Neural cell (in vitro differentiated cells): ENCODE data around the gene LACTBL1. TPM values are rescaled to one million over a fixed set of nuclear protein-coding genes. Genes with fewer than 3 reads are reported as not detected.

Experiments used
- H2AFZ ChIP-seq: fragments of 200-600, 300-800 bp; sonication (generic), shearing (Covaris generic); 2 replicates; pipeline ENCODE4 v1.6.0; 2014; ENCODE audit warnings: low read depth, mild to moderate bottlenecking, antibody characterized with exemption, low read length, moderate library complexity
- H3F3A ChIP-seq: fragments of 200-600 bp; shearing (Covaris generic); 2 replicates; pipeline ENCODE4 v1.6.1; 2016; ENCODE audit warnings: mild to moderate bottlenecking, moderate library complexity, mixed read lengths, antibody characterized with exemption, low read length; ENCODE audit not compliant: insufficient read depth, poor library complexity, severe bottlenecking
- H3K27ac ChIP-seq: fragments of 200-600, 300-800 bp; sonication (generic), shearing (Covaris generic); 2 replicates; pipeline ENCODE4 v1.5.1; 2014; ENCODE audit warnings: mild to moderate bottlenecking, low read length, moderate library complexity
- H3K27me3 ChIP-seq: fragments of 300-800, 200-600 bp; sonication (generic), shearing (Covaris generic); 2 replicates; pipeline ENCODE4 v1.6.0; 2014; ENCODE audit warnings: mild to moderate bottlenecking, low read depth, low read length, moderate library complexity; ENCODE audit not compliant: insufficient read depth
- H3K36me3 ChIP-seq: fragments of 300-800, 200-600 bp; sonication (generic), shearing (Covaris generic); 2 replicates; pipeline ENCODE4 v1.5.1; 2014; ENCODE audit warnings: mild to moderate bottlenecking, antibody characterized with exemption, low read length, moderate library complexity; ENCODE audit not compliant: insufficient read depth
- H3K4me2 ChIP-seq: fragments of 300-800, 200-600 bp; sonication (generic), shearing (Covaris generic); 2 replicates; pipeline ENCODE4 v1.6.0; 2014; ENCODE audit warnings: mild to moderate bottlenecking, low read length
- H3K4me3 ChIP-seq: fragments of 300-800, 200-600 bp; sonication (generic), shearing (Covaris generic); 2 replicates; pipeline ENCODE4 v1.5.1; 2014; ENCODE audit warnings: mild to moderate bottlenecking, low read length, moderate library complexity
- H3K79me2 ChIP-seq: fragments of 200-600 bp; shearing (Covaris generic); replicated peaks from 2 replicates; pipeline ENCODE4 v1.6.0; 2014; ENCODE audit warnings: mild to moderate bottlenecking, low read length, moderate library complexity; ENCODE audit not compliant: insufficient read depth
- H3K9ac ChIP-seq: fragments of 300-800, 200-600 bp; sonication (generic), shearing (Covaris generic); 2 replicates; pipeline ENCODE4 v1.6.1; 2016; ENCODE audit warnings: mild to moderate bottlenecking, low read length, mixed read lengths
- H3K9me2 ChIP-seq: fragments of 200-600 bp; shearing (Covaris generic); 2 replicates; pipeline ENCODE4 v1.6.1; 2016; ENCODE audit warnings: mild to moderate bottlenecking, low read length, mixed read lengths; ENCODE audit not compliant: insufficient read depth
- H3K9me3 ChIP-seq: fragments of 200-600, 300-800 bp; sonication (generic), shearing (Covaris generic); 2 replicates; pipeline ENCODE4 v1.6.1; 2016; ENCODE audit warnings: mild to moderate bottlenecking, mixed run types, low read length, moderate library complexity, mixed read lengths
- H4K20me1 ChIP-seq: fragments of 200-600 bp; shearing (Covaris generic); 2 replicates; pipeline ENCODE4 v1.6.1; 2016; ENCODE audit warnings: mild to moderate bottlenecking, mixed run types; ENCODE audit not compliant: insufficient read depth
- CTCF ChIP-seq: fragments of 450-650 bp; IDR thresholded peaks from 2 replicates; pipeline ENCODE4 v1.5.1; 2014; ENCODE audit warnings: antibody characterized with exemption, mild to moderate bottlenecking, moderate library complexity; ENCODE audit not compliant: poor library complexity, severe bottlenecking
- EP300 ChIP-seq: fragments of 450-650 bp; conservative IDR thresholded peaks from 2 replicates; pipeline ENCODE4 v1.6.1; 2014; ENCODE audit warnings: antibody characterized with exemption, mild to moderate bottlenecking, moderate library complexity; ENCODE audit not compliant: poor library complexity, severe bottlenecking
- EZH2 ChIP-seq: fragments of 200-600, 300-800 bp; shearing (Covaris generic), sonication (generic); IDR thresholded peaks from 2 replicates; pipeline ENCODE4 v1.6.1; 2014; ENCODE audit warnings: antibody characterized with exemption, low read length, borderline replicate concordance, mild to moderate bottlenecking; ENCODE audit not compliant: insufficient read depth, poor library complexity, severe bottlenecking
- MXI1 ChIP-seq: fragments of 450-650 bp; conservative IDR thresholded peaks from 2 replicates; pipeline ENCODE4 v1.6.1; 2014; ENCODE audit warnings: antibody characterized with exemption, mild to moderate bottlenecking; ENCODE audit not compliant: poor library complexity, severe bottlenecking
- POLR2AphosphoS5 ChIP-seq: IDR thresholded peaks from 2 replicates; pipeline ENCODE4 v1.6.1; 2012
- RAD21 ChIP-seq: fragments of 450-650 bp; conservative IDR thresholded peaks from 2 replicates; pipeline ENCODE4 v1.6.1; 2014; ENCODE audit warnings: antibody characterized with exemption, mild to moderate bottlenecking, moderate library complexity
- REST ChIP-seq: IDR thresholded peaks from 2 replicates; pipeline ENCODE4 v1.6.1; 2012; ENCODE audit warnings: borderline replicate concordance
- SMC3 ChIP-seq: fragments of 450-650 bp; conservative IDR thresholded peaks from 2 replicates; pipeline ENCODE4 v1.6.1; 2014; ENCODE audit warnings: antibody characterized with exemption, mild to moderate bottlenecking, moderate library complexity; ENCODE audit not compliant: poor library complexity
- TAF1 ChIP-seq: IDR thresholded peaks from 2 replicates; pipeline ENCODE4 v1.6.1; 2012; ENCODE audit warnings: low read depth
- polyA plus RNA-seq: library from polyadenylated mRNA; depleted of rRNA; stranded (reverse); fragments of >200 nt; gene quantifications from 2 replicates; pipeline ENCODE4 v1.2.3, GENCODE V29; 2014

Gene LACTBL1
- polyA plus RNA-seq, 1 donor from 2014 or later, result not detected

GRCh38 chr1:22971161-22971560, 1.5 kb downstream of the LACTBL1 start:
- no peaks in the 10 kb centered on the region for H3K36me3 ChIP-seq
- H3K27me3 ChIP-seq, result no peaks in the 10 kb centered on the region
- no peaks in the 10 kb centered on the region for H4K20me1 ChIP-seq
- no peak overlapping the region for H3K4me2 ChIP-seq
- no peak overlapping the region for H2AFZ ChIP-seq
- no peak overlapping the region for H3K9ac ChIP-seq
- H3K9me3 ChIP-seq, result peaks cover 6% of the 10 kb centered on the region
- H3K9me2 ChIP-seq, result no peaks in the 10 kb centered on the region
- no peak overlapping the region for H3K27ac ChIP-seq
- no peaks in the 10 kb centered on the region for H3K79me2 ChIP-seq
- TF ChIP-seq EZH2 (no peak), REST (no peak), CTCF (no peak), TAF1 (no peak), SMC3 (no peak), MXI1 (no peak), POLR2AphosphoS5 (no peak), EP300 (no peak), RAD21 (no peak)
- H3K4me3 ChIP-seq, result no peak overlapping the region
- H3F3A ChIP-seq, result no peaks in the 10 kb centered on the region

GRCh38 chr1:22970096-22970495, 2.6 kb downstream of the LACTBL1 start:
- Histone ChIP-seq H3K4me3 (no peak overlapping the region), H2AFZ (no peak overlapping the region), H3F3A (no peaks in the 10 kb centered on the region), H3K36me3 (no peaks in the 10 kb centered on the region), H4K20me1 (no peaks in the 10 kb centered on the region), H3K9ac (no peak overlapping the region), H3K9me2 (no peaks in the 10 kb centered on the region), H3K27me3 (no peaks in the 10 kb centered on the region), H3K79me2 (no peaks in the 10 kb centered on the region), H3K4me2 (no peak overlapping the region), H3K9me3 (peaks cover 9% of the 10 kb centered on the region), H3K27ac (no peak overlapping the region)
- TF ChIP-seq SMC3, result no peak
- TF ChIP-seq RAD21, result no peak
- TF ChIP-seq TAF1, result no peak
- TF ChIP-seq EP300, result no peak
- TF ChIP-seq POLR2AphosphoS5, result no peak

- no peaks in the 10 kb centered on the region for H4K20me1 ChIP-seq
- TF ChIP-seq TAF1, result no peak
- TF ChIP-seq EP300, result no peak
- TF ChIP-seq MXI1, result no peak
- no peak for TF ChIP-seq RAD21
- no peak overlapping the region for H3K4me2 ChIP-seq
Measured at GRCh38 chr1:22969304-22969709, 3.4 kb downstream of the LACTBL1 start.

More at GRCh38 chr1:22969304-22969709, 3.4 kb downstream of the LACTBL1 start:
- Histone ChIP-seq H3K9ac (no peak overlapping the region), H3K27ac (no peak overlapping the region), H3K9me3 (peaks cover 9% of the 10 kb centered on the region), H2AFZ (no peak overlapping the region), H3K4me3 (no peak overlapping the region), H3K27me3 (no peaks in the 10 kb centered on the region), H3K36me3 (no peaks in the 10 kb centered on the region), H3F3A (no peaks in the 10 kb centered on the region), H3K79me2 (no peaks in the 10 kb centered on the region), H3K9me2 (no peaks in the 10 kb centered on the region)
